ENCODE data around the gene GABPB2. TPM values are rescaled to one million over a fixed set of nuclear protein-coding genes. Genes with fewer than 3 reads are reported as not detected.

GABPB2 gene
- total RNA-seq: 5.5 and 6.1 TPM in 2 replicates

GRCh38 chr1:151070474-151071276, at the start of gene GABPB2:
TSS of gene GABPB2 (plus strand) at chr1:151070761. CDS start at chr1:151088190, 17,429 bp downstream.

GRCh38 chr1:151036356-151036755, 34.2 kb upstream of the GABPB2 start, which contains the start of gene BNIPL:
TSS of gene BNIPL (plus strand) at chr1:151036586. CDS start at chr1:151036726, 140 bp downstream.

GRCh38 chr1:151047591-151047924, 23.0 kb upstream of the GABPB2 start, which contains the start of gene C1orf56:
TSS of gene C1orf56 (plus strand) at chr1:151047751. CDS start at chr1:151047848, 97 bp downstream.

GRCh38 chr1:151059109-151060006, 11.2 kb upstream of the GABPB2 start, which contains the start of gene CDC42SE1:
TSS of gene CDC42SE1 (minus strand) at chr1:151059622. CDS start at chr1:151055730, 3,892 bp downstream.

GRCh38 chr1:151060007-151060656, 10.4 kb upstream of the GABPB2 start, which contains the start of gene MLLT11:
TSS of gene MLLT11 (plus strand) at chr1:151060397. CDS start at chr1:151067225, 6,828 bp downstream.

GRCh38 chr1:151146412-151147131, 76.0 kb downstream of the GABPB2 start, which contains the start of gene SEMA6C:
TSS of gene SEMA6C (minus strand) at chr1:151146631. CDS start at chr1:151142621, 4,010 bp downstream.

GRCh38 chr1:151156515-151156819, 85.9 kb downstream of the GABPB2 start, which contains the start of gene TNFAIP8L2:
TSS of gene TNFAIP8L2 (plus strand) at chr1:151156649. CDS start at chr1:151158698, 2,049 bp downstream.

GRCh38 chr1:151165738-151166504, 95.4 kb downstream of the GABPB2 start, which contains the start of the genes LYSMD1 and SCNM1:
TSS of gene LYSMD1 (minus strand) at chr1:151165902. CDS start at chr1:151165258, 644 bp downstream.
TSS of gene SCNM1 (plus strand) at chr1:151166144. CDS start at chr1:151166153, 9 bp downstream.

Other genes with a start within 250 kb of the GABPB2 start
- 19.6 and 26.6 TPM in 2 replicates for gene ARNT, start 194.2 kb upstream of the GABPB2 start, total RNA-seq
- 0.15 TPM in 1 of 2 replicates, not detected in the other for gene CTXND2, start 183.6 kb upstream of the GABPB2 start, total RNA-seq
- 18.8 and 21.0 TPM in 2 replicates for gene SETDB1, start 144.4 kb upstream of the GABPB2 start, total RNA-seq
- 113 and 125 TPM in 2 replicates for gene CERS2, start 95.9 kb upstream of the GABPB2 start, total RNA-seq
- gene ANXA9, start 88.5 kb upstream of the GABPB2 start, total RNA-seq: 0.17 and 0.30 TPM in 2 replicates
- 8.8 and 9.8 TPM in 2 replicates for gene MINDY1, start 63.9 kb upstream of the GABPB2 start, total RNA-seq
- gene PRUNE1, start 62.3 kb upstream of the GABPB2 start, total RNA-seq: 8.2 and 8.4 TPM in 2 replicates
- gene BNIPL, start 34.2 kb upstream of the GABPB2 start, total RNA-seq: under 0.01 and 0.17 TPM in 2 replicates
- 3.0 and 3.4 TPM in 2 replicates for gene C1orf56, start 23.0 kb upstream of the GABPB2 start, total RNA-seq
- 27.6 and 28.7 TPM in 2 replicates for gene CDC42SE1, start 11.1 kb upstream of the GABPB2 start, total RNA-seq
- gene MLLT11, start 10.4 kb upstream of the GABPB2 start, total RNA-seq: 5.8 and 6.4 TPM in 2 replicates
- 2.0 and 2.1 TPM in 2 replicates for gene SEMA6C, start 75.9 kb downstream of the GABPB2 start, total RNA-seq
- gene TNFAIP8L2, start 85.9 kb downstream of the GABPB2 start, total RNA-seq: not detected in 2 replicates
- gene LYSMD1, start 95.1 kb downstream of the GABPB2 start, total RNA-seq: 7.0 and 8.2 TPM in 2 replicates
- gene SCNM1, start 95.4 kb downstream of the GABPB2 start, total RNA-seq: 38.7 and 44.0 TPM in 2 replicates
- gene TMOD4, start 105.2 kb downstream of the GABPB2 start, total RNA-seq: 0.45 and 0.50 TPM in 2 replicates
- gene VPS72, start 119.4 kb downstream of the GABPB2 start, total RNA-seq: 56.6 and 58.2 TPM in 2 replicates
- 43.7 and 46.7 TPM in 2 replicates for gene PIP5K1A, start 127.8 kb downstream of the GABPB2 start, total RNA-seq
- gene PSMD4, start 184.0 kb downstream of the GABPB2 start, total RNA-seq: 180 and 182 TPM in 2 replicates
- 12.5 and 12.8 TPM in 2 replicates for gene ZNF687, start 211.5 kb downstream of the GABPB2 start, total RNA-seq